ENCODE results near the gene MKNK2.
A peak's percentile ranks its signal among the peaks of the same experiment; 100 is the strongest.
"Not testable (repeated sequence)": the region's sequence is repeated elsewhere in the genome, so short reads cannot be mapped to it uniquely, and the experiment has no call there.

MKNK2 gene

GRCh38 chr19:2044709-2045500 lies 6.1 kb downstream of the MKNK2 start:
- DNase-seq (ENCODE audit: low read depth in 3 of 3, low spot score in 1 of 3), result no peak

- no peak for DNase-seq (ENCODE audit: low read depth in 3 of 3, low spot score in 1 of 3)
These were observed 6.9 kb downstream of the MKNK2 start for GRCh38 chr19:2043961-2044708.

- DNase-seq (ENCODE audit: low read depth in 3 of 3, low spot score in 1 of 3), result no peak
These were observed 7.8 kb downstream of the MKNK2 start for GRCh38 chr19:2043251-2043641.

GRCh38 chr19:2042485-2043250 lies 8.4 kb downstream of the MKNK2 start:
- no peak for DNase-seq (ENCODE audit: low read depth in 3 of 3, low spot score in 1 of 3)

GRCh38 chr19:2041683-2042484 lies 9.2 kb downstream of the MKNK2 start:
- DNase-seq (ENCODE audit: low read depth in 3 of 3, low spot score in 1 of 3), result peak; percentile 99 to 100 (median 100)

- DNase-seq (ENCODE audit: low read depth in 3 of 3, low spot score in 1 of 3), result no peak
These were observed 9.7 kb downstream of the MKNK2 start for GRCh38 chr19:2041433-2041682.

- no peak for DNase-seq (ENCODE audit: low read depth in 3 of 3, low spot score in 1 of 3)
These were observed 10.2 kb downstream of the MKNK2 start for GRCh38 chr19:2040647-2041432.

- DNase-seq (ENCODE audit: low read depth in 3 of 3, low spot score in 1 of 3), result no peak
These were observed 10.9 kb downstream of the MKNK2 start for GRCh38 chr19:2039959-2040646.

- DNase-seq (ENCODE audit: low read depth in 3 of 3, low spot score in 1 of 3), result no peak
These were observed 11.7 kb downstream of the MKNK2 start for GRCh38 chr19:2039089-2039958.

GRCh38 chr19:2038284-2039088 lies 12.6 kb downstream of the MKNK2 start:
- DNase-seq (ENCODE audit: low read depth in 3 of 3, low spot score in 1 of 3), result no peak

- no peak for DNase-seq (ENCODE audit: low read depth in 3 of 3, low spot score in 1 of 3)
These were observed 13.3 kb downstream of the MKNK2 start for GRCh38 chr19:2037651-2038255.

- no peak for DNase-seq (ENCODE audit: low read depth in 3 of 3, low spot score in 1 of 3)
These were observed 14.6 kb downstream of the MKNK2 start for GRCh38 chr19:2036424-2036823.

GRCh38 chr19:2035590-2035991 lies 15.5 kb downstream of the MKNK2 start:
- DNase-seq (ENCODE audit: low read depth in 3 of 3, low spot score in 1 of 3), result no peak

GRCh38 chr19:2034729-2035589 lies 16.1 kb downstream of the MKNK2 start:
- DNase-seq (ENCODE audit: low read depth in 3 of 3, low spot score in 1 of 3), result peak in 1 of 3 donors; percentile 57

- DNase-seq (ENCODE audit: low read depth in 3 of 3, low spot score in 1 of 3), result not testable (repeated sequence)
These were observed 16.8 kb downstream of the MKNK2 start for GRCh38 chr19:2034253-2034652.

- no peak for DNase-seq (ENCODE audit: low read depth in 3 of 3, low spot score in 1 of 3)
These were observed 17.3 kb downstream of the MKNK2 start for GRCh38 chr19:2033825-2034159.
